Spleen (tissue), 7 donors: Measurements from ENCODE around the gene SRGAP3.

Experiments
- POLR2A ChIP-seq, 3 donors: fragments of 450-650 bp; IDR thresholded peaks; one replicate each; pipeline ENCODE4 v1.5.1; 2017; ENCODE audit warnings: antibody characterized with exemption in 3 of 3, mild to moderate bottlenecking in 1 of 3
- POLR2AphosphoS5 ChIP-seq, 3 donors: sonication (generic); formaldehyde crosslinking; IDR thresholded peaks; one replicate each; pipeline ENCODE4 v1.5.1; 2017; ENCODE audit warnings: antibody characterized with exemption in 3 of 3
- TF ChIP-seq, protein P1 (sequence below), 11 experiments: fragments of 200-600 bp in 7 of 11; fragments of 450-650 bp in 4 of 11; sonication (generic) in 4 of 11; IDR thresholded peaks in 8 of 11; conservative IDR thresholded peaks in 3 of 11; 1 replicate in 7 of 11; 2 replicates in 4 of 11; pipeline versions ENCODE4 v1.4.0 to v1.8.0; 2016 to 2021; ENCODE audit warnings: antibody characterized with exemption in 11 of 11, inconsistent platforms in 4 of 11, mild to moderate bottlenecking in 1 of 11
- donor health status: DM: no; HTN: no; CAD: no; lungs with moderate emphysema.
- donor health status: DM: no; HTN: no; CAD: no.
- donor health status: DM: no; HTN: no; CAD: no.

DNA sequence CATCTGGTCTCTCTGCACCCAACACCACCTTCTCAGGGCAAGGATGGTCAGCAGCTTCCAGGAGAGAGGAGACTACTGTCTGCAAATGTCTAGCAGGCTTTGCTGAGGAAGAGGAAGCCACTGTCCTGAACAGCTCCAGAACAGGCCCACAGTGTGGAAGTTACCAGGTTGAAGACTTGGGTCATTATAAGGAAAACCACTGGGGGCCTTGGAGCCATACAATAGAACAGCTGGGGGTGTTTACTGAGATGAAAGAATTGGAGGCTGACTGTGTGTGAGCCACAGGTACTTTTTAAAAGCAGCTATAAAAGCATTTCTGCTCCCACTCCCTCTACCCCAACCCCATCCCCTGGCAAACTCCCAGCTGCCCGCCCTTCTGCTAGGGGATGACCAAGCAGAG, 24.2 kb downstream of the SRGAP3 start:
- no peak for TF ChIP-seq POLR2A (IDR thresholded peaks at IDR 0.05)
- TF ChIP-seq POLR2AphosphoS5 (IDR thresholded peaks at IDR 0.05), result no peak
- TF ChIP-seq, protein P1, sequence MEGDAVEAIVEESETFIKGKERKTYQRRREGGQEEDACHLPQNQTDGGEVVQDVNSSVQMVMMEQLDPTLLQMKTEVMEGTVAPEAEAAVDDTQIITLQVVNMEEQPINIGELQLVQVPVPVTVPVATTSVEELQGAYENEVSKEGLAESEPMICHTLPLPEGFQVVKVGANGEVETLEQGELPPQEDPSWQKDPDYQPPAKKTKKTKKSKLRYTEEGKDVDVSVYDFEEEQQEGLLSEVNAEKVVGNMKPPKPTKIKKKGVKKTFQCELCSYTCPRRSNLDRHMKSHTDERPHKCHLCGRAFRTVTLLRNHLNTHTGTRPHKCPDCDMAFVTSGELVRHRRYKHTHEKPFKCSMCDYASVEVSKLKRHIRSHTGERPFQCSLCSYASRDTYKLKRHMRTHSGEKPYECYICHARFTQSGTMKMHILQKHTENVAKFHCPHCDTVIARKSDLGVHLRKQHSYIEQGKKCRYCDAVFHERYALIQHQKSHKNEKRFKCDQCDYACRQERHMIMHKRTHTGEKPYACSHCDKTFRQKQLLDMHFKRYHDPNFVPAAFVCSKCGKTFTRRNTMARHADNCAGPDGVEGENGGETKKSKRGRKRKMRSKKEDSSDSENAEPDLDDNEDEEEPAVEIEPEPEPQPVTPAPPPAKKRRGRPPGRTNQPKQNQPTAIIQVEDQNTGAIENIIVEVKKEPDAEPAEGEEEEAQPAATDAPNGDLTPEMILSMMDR (IDR thresholded peaks at IDR 0.05 in 8 of 11, conservative IDR thresholded peaks at IDR 0.05 in 3 of 11), result no peak
